Measurements from ENCODE around the gene MRPL17. TPM values are rescaled to one million over a fixed set of nuclear protein-coding genes. Genes with fewer than 3 reads are reported as not detected.

Gene MRPL17
- total and polyA plus RNA-seq, 10 of the 15 experiments (the other 5 are each of a cell fraction or from before 2014, with no cell fraction given): 60.3 to 171 (median 94.8) TPM

DNA sequence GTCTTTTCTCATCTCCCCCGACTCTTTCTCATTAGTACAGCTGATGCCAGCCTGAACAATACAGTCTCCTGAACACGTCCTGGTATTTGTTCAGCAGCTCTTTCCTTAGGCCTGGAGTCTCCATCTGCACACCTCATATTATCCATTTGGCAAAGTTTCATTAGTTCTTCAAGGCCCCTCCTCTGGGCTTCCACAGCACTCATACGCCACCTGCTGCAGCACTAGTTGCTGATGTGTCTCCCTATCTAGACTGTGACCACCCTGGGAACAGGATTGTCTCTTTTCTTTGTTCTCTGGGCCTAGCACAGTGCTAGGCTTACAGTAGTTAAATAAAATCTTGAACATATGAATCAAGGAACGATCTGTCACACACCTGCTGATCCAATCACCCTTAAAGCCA, 44.7 kb downstream of the MRPL17 start:
- no peak for DNase-seq (ENCODE audit: low read depth, low spot score)
- Histone ChIP-seq H3K4me3 (no peak overlapping the region), H2AFZ (ENCODE audit: control insufficient read depth, low read depth, low read length) (no peak overlapping the region), H3K27ac (ENCODE audit: control insufficient read depth, insufficient read depth) (no peak overlapping the region), H3K79me2 (ENCODE audit: control insufficient read depth, insufficient read depth, low read length) (no peaks in the 10 kb centered on the region), H3K9ac (ENCODE audit: control insufficient read depth, insufficient read depth, low read length) (no peak overlapping the region), H4K20me1 (ENCODE audit: control insufficient read depth, insufficient read depth) (no peaks in the 10 kb centered on the region), H3K36me3 (ENCODE audit: control insufficient read depth in 2 of 2, insufficient read depth in 2 of 2, low read length in 1 of 2) (no peaks in the 10 kb centered on the region), H3K4me1 (ENCODE audit: control insufficient read depth, insufficient read depth, low read length) (no peaks in the 10 kb centered on the region), H3K9me3 (replicated peaks; ENCODE audit: control insufficient read depth, insufficient read depth, low read length) (no peaks in the 10 kb centered on the region), H3K27me3 (replicated peaks in 1 of 2; ENCODE audit: control insufficient read depth in 2 of 2, insufficient read depth in 2 of 2, low read length in 1 of 2) (no peaks in the 10 kb centered on the region), H3K4me2 (ENCODE audit: control insufficient read depth, insufficient read depth) (no peak overlapping the region)
- TF ChIP-seq, protein P1, sequence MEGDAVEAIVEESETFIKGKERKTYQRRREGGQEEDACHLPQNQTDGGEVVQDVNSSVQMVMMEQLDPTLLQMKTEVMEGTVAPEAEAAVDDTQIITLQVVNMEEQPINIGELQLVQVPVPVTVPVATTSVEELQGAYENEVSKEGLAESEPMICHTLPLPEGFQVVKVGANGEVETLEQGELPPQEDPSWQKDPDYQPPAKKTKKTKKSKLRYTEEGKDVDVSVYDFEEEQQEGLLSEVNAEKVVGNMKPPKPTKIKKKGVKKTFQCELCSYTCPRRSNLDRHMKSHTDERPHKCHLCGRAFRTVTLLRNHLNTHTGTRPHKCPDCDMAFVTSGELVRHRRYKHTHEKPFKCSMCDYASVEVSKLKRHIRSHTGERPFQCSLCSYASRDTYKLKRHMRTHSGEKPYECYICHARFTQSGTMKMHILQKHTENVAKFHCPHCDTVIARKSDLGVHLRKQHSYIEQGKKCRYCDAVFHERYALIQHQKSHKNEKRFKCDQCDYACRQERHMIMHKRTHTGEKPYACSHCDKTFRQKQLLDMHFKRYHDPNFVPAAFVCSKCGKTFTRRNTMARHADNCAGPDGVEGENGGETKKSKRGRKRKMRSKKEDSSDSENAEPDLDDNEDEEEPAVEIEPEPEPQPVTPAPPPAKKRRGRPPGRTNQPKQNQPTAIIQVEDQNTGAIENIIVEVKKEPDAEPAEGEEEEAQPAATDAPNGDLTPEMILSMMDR (IDR thresholded peaks at IDR 0.05 in 2 of 3, conservative IDR thresholded peaks at IDR 0.05 in 1 of 3; ENCODE audit: control insufficient read depth in 2 of 3, extremely low read depth in 1 of 3, insufficient read depth in 1 of 3, low read depth in 3 of 3, low read length in 3 of 3): peak in 1 of 3 experiments; percentile 12; a peak in 1 of 6 replicates
- TF ChIP-seq RAD21 (IDR thresholded peaks at IDR 0.05; ENCODE audit: insufficient read depth, low read depth, low read length) (peak; percentile 28; the same call in 1 of the 2 replicates), TBL1XR1 (IDR thresholded peaks at IDR 0.05; ENCODE audit: low read depth, low read length) (no peak), RAD51 (IDR thresholded peaks at IDR 0.05) (no peak)
- ATAC-seq: peak; percentile 24; the same call in 1 of the 3 replicates
- FAIRE-seq: no peak
- in situ Hi-C loops (cut with MboI): no loop called here
- intact Hi-C loops (cut with micrococcal nuclease; ENCODE audit: unreplicated experiment): no loop called here
- ChIA-PET POLR2A (interaction anchor here (1.0 to 1.1 kb wide), 2 partner anchors 11 to 168 kb away, joined by 3 to 4 read pairs; no protein-coding TSS in a partner anchor), CTCF (interaction anchor here (0.7 to 1.7 kb wide), 7 partner anchors 9 to 259 kb away, joined by 3 to 5 read pairs (median 3); partner anchors contain the start of genes MRPL17 and TPP1), RAD21 (ENCODE audit: unreplicated experiment) (interaction anchor here (0.6 kb wide), 1 partner anchor 329 kb away, joined by 3 read pairs; no protein-coding TSS in a partner anchor), SMC1A (ENCODE audit: uncharacterized antibody, unreplicated experiment) (interaction anchor here (1.0 kb wide), 1 partner anchor 133 kb away, joined by 3 read pairs; no protein-coding TSS in a partner anchor)
- 33% methylated on average over 4 of the region's 4 CpGs for WGBS (ENCODE audit: insufficient coverage, insufficient replicate concordance, low lambda C conversion rate, missing lambda C conversion rate)
- BruUV-seq (replicated peaks): no TSS peak

Measured in GM12878 (cell line).